A673 (cell line): ENCODE measurements around the gene EPB41L4B. TPM values are rescaled to one million over a fixed set of nuclear protein-coding genes. Genes with fewer than 3 reads are reported as not detected.

Experiments used
- BruUV-seq: library from RNA; stranded (reverse); fragments of 400-500 nt; replicated peaks from 2 replicates; lab custom pipeline; 2021; lab: Mats Ljungman, UMichigan
- CTCF ChIA-PET: fragments of 300-600 bp; sonication (Branson Sonifier 250); formaldehyde crosslinking; loops from one replicate; lab custom pipeline; 2022; ENCODE audit warnings: antibody characterized with exemption; lab: Charles Lee
- POLR2A ChIA-PET: fragments of 300-600 bp; sonication (Branson Sonifier 250); formaldehyde crosslinking; loops from one replicate; lab custom pipeline; 2022; ENCODE audit warnings: antibody characterized with exemption; ENCODE audit not compliant: low non-redundant PET; lab: Charles Lee
- DNase-seq: peaks from one replicate; pipeline ENCODE4 v3.0.0-alpha.2; 2015; ENCODE audit warnings: low spot score
- H3K27ac ChIP-seq: fragments of 200-600 bp; sonication (generic); 2 replicates; pipeline ENCODE4 v1.5.1; 2016; ENCODE audit warnings: mixed run types, low read depth, mild to moderate bottlenecking, mixed read lengths, antibody characterized with exemption, low read length; ENCODE audit not compliant: poor library complexity, severe bottlenecking
- H3K27me3 ChIP-seq: fragments of 200-600 bp; sonication (generic); replicated peaks from 2 replicates; pipeline ENCODE4 v1.6.1; 2017; ENCODE audit warnings: mixed run types, low read depth, mild to moderate bottlenecking, mixed read lengths, antibody characterized with exemption, low read length; ENCODE audit not compliant: insufficient read depth, poor library complexity
- H3K36me3 ChIP-seq: fragments of 200-600 bp; sonication (generic); 2 replicates; pipeline ENCODE4 v1.6.1; 2016; ENCODE audit warnings: mixed run types, mild to moderate bottlenecking, mixed read lengths, antibody characterized with exemption, low read length; ENCODE audit not compliant: insufficient read depth, poor library complexity, severe bottlenecking
- H3K4me1 ChIP-seq: fragments of 200-600 bp; sonication (generic); 2 replicates; pipeline ENCODE4 v1.6.1; 2017; ENCODE audit warnings: mixed run types, mild to moderate bottlenecking, mixed read lengths, antibody characterized with exemption, low read length; ENCODE audit not compliant: insufficient read depth, poor library complexity, severe bottlenecking
- H3K4me3 ChIP-seq: fragments of 200-600 bp; sonication (generic); 2 replicates; pipeline ENCODE4 v1.5.1; 2016; ENCODE audit warnings: low read depth, mixed run types, mild to moderate bottlenecking, mixed read lengths, low read length; ENCODE audit not compliant: poor library complexity, severe bottlenecking
- H3K9me3 ChIP-seq: fragments of 200-600 bp; sonication (generic); 2 replicates; pipeline ENCODE4 v1.6.1; 2016; ENCODE audit warnings: mixed run types, low read depth, mild to moderate bottlenecking, mixed read lengths, antibody characterized with exemption, low read length; ENCODE audit not compliant: poor library complexity, severe bottlenecking
- EZH2 ChIP-seq: fragments of 200-600 bp; sonication (generic); IDR thresholded peaks from 2 replicates; pipeline ENCODE4 v1.6.1; 2017; ENCODE audit warnings: borderline replicate concordance, low read depth, mild to moderate bottlenecking, mixed read lengths, antibody characterized with exemption, low read length; ENCODE audit not compliant: poor library complexity, severe bottlenecking
- intact Hi-C: fragments of 100-400 bp; cut with micrococcal nuclease; formaldehyde crosslinking; loops from one replicate; pipeline ENCODE4 v1.10.0; 2022; ENCODE audit not compliant: unreplicated experiment
- total RNA-seq: library from RNA; stranded (reverse); gene quantifications from 2 replicates; pipeline ENCODE4 v1.2.3, GENCODE V29; 2021
- TF ChIP-seq, protein P1 (sequence below): fragments of 300-800, 200-600 bp; sonication (generic); conservative IDR thresholded peaks from 2 replicates; pipeline ENCODE4 v1.5.1; 2017; ENCODE audit warnings: low read depth, mild to moderate bottlenecking, antibody characterized with exemption, low read length, moderate library complexity, mixed read lengths

Gene EPB41L4B
- total RNA-seq, 1 experiment from 2014 or later: not detected

DNA sequence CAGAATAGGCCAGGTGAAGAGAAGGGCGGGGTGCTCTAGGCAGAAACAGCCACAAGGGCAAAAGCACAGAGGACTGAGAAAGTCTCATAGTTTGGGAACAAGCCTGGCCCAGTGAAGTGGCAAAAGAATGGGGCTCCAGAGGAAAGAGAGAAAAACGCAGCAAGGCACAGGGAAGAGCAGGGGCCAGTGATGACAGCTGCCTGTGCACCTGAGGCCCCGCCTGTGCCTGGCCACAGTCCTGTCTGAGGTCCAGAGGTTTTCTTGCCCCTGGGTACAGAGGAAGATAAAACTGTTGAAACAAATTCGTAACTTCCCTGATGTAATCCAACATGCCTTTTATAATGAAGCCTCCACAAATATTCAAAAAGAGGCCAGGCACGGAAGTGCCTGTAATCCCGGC lies 175.8 kb downstream of the EPB41L4B start:
- TF ChIP-seq, protein P1, sequence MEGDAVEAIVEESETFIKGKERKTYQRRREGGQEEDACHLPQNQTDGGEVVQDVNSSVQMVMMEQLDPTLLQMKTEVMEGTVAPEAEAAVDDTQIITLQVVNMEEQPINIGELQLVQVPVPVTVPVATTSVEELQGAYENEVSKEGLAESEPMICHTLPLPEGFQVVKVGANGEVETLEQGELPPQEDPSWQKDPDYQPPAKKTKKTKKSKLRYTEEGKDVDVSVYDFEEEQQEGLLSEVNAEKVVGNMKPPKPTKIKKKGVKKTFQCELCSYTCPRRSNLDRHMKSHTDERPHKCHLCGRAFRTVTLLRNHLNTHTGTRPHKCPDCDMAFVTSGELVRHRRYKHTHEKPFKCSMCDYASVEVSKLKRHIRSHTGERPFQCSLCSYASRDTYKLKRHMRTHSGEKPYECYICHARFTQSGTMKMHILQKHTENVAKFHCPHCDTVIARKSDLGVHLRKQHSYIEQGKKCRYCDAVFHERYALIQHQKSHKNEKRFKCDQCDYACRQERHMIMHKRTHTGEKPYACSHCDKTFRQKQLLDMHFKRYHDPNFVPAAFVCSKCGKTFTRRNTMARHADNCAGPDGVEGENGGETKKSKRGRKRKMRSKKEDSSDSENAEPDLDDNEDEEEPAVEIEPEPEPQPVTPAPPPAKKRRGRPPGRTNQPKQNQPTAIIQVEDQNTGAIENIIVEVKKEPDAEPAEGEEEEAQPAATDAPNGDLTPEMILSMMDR: no peak
- no peak for TF ChIP-seq EZH2
- Histone ChIP-seq H3K4me3 (no peak overlapping the region), H3K27me3 (no peaks in the 10 kb centered on the region), H3K27ac (no peak overlapping the region), H3K36me3 (no peaks in the 10 kb centered on the region), H3K9me3 (no peaks in the 10 kb centered on the region), H3K4me1 (no peaks in the 10 kb centered on the region)
- no TSS peak for BruUV-seq
- ChIA-PET CTCF (no interaction called here), POLR2A (no interaction called here)
- intact Hi-C loops: no loop called here
- DNase-seq: no peak

DNA sequence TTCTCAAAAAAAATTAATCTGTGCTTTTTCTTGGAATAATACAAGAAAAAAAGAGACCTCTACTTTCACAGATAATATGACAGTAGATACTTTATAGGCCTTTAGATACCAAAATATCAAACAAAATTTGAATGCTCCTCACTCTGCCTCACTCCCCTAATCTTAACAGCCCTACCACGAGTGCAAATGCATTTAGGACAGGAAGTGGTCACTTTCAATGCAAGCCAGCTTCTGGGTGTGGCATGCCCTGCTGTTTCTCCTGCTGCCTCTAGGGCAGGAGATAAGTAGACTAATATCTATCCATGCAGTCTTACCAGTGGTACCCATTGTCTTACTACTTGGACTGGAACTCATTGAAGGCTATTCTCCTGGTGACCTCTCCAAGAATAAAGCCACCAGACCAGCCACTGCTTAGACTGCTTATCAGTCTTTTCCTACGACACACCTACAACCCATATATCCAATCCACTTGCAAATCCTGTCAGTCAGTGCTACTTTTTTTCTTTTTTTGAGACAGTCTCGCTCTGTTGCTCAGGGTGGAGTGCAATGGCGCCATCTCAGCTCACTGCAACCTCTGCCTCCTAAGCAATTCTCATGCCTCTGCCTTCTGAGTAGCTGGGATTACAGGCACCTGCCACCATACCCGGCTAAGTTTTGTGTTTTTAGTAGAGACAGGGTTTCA lies 176.8 kb downstream of the EPB41L4B start:
- CTCF ChIA-PET: no interaction called here
- Histone ChIP-seq H3K9me3 (no peaks in the 10 kb centered on the region), H3K27ac (no peak overlapping the region), H3K27me3 (no peaks in the 10 kb centered on the region), H3K4me1 (no peaks in the 10 kb centered on the region), H3K4me3 (no peak overlapping the region), H3K36me3 (no peaks in the 10 kb centered on the region)
- TF ChIP-seq, protein P1: peak; percentile 28; the same call in 1 of the 2 replicates
- TF ChIP-seq EZH2: no peak
- peak; percentile 51 for DNase-seq
- intact Hi-C loops: no loop called here
- no TSS peak for BruUV-seq
- POLR2A ChIA-PET: no interaction called here

DNA sequence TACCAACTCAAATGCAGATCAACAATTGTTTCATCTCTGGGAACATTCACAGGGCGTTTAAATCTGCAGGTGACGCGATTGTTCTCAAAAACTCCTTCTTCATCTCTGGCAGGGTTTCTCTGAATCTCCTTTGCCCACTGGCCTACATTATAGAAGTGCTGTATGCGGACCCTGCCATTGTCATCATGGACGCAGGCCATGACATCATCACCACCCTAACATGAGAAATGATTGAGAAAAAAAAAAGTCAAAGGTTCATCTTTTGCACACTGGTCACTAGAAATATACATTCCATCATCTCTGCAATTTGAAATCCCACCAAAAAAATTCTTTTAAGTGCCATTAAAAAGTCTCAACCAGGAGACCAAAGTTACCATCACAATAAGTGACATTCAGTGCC lies 179.5 kb downstream of the EPB41L4B start:
- H3K4me3 ChIP-seq: no peak overlapping the region
- H3K27ac ChIP-seq: no peak overlapping the region
- no peak for DNase-seq
- POLR2A ChIA-PET: no interaction called here
- no TSS peak for BruUV-seq
- intact Hi-C loops: no loop called here
- H3K36me3 ChIP-seq: no peaks in the 10 kb centered on the region
- H3K9me3 ChIP-seq: no peaks in the 10 kb centered on the region
- H3K27me3 ChIP-seq: peaks cover 5% of the 10 kb centered on the region
- H3K4me1 ChIP-seq: no peaks in the 10 kb centered on the region
- TF ChIP-seq, protein P1: no peak
- no peak for TF ChIP-seq EZH2
- CTCF ChIA-PET: no interaction called here
